Breast epithelium (tissue), 3 donors: ENCODE data around the gene SLC48A1.

Experiments
- POLR2A ChIP-seq: fragments of 450-650 bp; IDR thresholded peaks from one replicate; pipeline ENCODE4 v1.6.1; 2016; ENCODE audit warnings: antibody characterized with exemption, mild to moderate bottlenecking, moderate library complexity
- POLR2AphosphoS5 ChIP-seq, 3 donors: sonication (generic); formaldehyde crosslinking; IDR thresholded peaks; one replicate each; pipeline ENCODE4 v1.6.1; 2017; ENCODE audit warnings: antibody characterized with exemption in 3 of 3
- TF ChIP-seq, protein P1 (sequence below), 3 donors: fragments of 450-650 bp; IDR thresholded peaks; one replicate each; pipeline ENCODE4 v1.5.1; 2016 to 2017; ENCODE audit warnings: antibody characterized with exemption in 3 of 3, mild to moderate bottlenecking in 3 of 3, moderate library complexity in 3 of 3

DNA sequence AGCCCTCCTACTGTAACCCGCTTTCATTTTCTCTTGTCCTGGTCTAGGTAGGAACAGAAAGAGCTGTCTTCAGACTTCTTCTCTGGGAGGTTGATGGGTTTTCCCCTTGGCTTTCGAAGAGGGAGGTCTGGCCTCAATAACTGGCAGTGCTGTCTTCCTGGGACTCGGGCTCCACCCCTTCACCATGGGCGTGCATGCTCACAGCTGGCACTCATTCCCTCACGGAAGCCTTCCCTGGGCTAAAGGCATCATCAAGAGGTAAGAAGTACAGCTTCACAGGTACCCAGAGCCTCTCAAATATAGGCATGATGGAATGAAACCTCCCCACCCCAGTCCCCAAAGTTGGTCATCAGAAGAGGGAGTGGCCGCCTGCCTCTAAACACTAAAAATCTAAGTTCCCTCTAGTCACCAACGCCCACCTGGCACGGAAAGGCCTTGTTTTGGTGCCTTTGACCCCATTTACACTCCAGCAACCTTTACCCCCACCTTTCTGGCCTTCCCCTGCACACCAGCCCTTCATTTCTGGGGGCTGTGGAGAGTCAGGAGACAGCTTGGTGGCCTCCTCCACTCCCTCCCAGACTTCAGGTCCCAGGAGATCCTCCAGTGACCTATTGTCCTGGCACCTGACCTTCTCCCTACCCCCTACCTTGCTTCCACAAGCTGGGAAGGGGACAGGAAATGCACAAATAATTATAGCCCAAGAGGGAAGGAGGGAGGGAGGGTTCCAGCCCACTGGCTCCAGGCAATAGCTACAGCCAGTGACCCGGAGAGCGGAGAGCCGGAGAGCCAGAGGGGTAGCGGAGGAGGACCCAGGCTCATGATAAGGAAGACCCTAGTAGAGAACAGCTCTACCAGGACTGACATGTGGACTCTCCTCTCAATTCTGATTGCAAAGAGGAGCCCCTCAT is 17.1 kb upstream of the SLC48A1 start:
- TF ChIP-seq POLR2A (no peak), POLR2AphosphoS5 (IDR thresholded peaks at IDR 0.05) (no peak)
- TF ChIP-seq, protein P1, sequence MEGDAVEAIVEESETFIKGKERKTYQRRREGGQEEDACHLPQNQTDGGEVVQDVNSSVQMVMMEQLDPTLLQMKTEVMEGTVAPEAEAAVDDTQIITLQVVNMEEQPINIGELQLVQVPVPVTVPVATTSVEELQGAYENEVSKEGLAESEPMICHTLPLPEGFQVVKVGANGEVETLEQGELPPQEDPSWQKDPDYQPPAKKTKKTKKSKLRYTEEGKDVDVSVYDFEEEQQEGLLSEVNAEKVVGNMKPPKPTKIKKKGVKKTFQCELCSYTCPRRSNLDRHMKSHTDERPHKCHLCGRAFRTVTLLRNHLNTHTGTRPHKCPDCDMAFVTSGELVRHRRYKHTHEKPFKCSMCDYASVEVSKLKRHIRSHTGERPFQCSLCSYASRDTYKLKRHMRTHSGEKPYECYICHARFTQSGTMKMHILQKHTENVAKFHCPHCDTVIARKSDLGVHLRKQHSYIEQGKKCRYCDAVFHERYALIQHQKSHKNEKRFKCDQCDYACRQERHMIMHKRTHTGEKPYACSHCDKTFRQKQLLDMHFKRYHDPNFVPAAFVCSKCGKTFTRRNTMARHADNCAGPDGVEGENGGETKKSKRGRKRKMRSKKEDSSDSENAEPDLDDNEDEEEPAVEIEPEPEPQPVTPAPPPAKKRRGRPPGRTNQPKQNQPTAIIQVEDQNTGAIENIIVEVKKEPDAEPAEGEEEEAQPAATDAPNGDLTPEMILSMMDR (IDR thresholded peaks at IDR 0.05): no peak
